ENCODE data around the gene LRRK1. TPM values are rescaled to one million over a fixed set of nuclear protein-coding genes. Genes with fewer than 3 reads are reported as not detected.
A peak's percentile ranks its signal among the peaks of the same experiment; 100 is the strongest.

LRRK1 gene
- total RNA-seq, 6 experiments from 2014 or later, result 0.93 to 3.6 (median 2.5) TPM

DNA sequence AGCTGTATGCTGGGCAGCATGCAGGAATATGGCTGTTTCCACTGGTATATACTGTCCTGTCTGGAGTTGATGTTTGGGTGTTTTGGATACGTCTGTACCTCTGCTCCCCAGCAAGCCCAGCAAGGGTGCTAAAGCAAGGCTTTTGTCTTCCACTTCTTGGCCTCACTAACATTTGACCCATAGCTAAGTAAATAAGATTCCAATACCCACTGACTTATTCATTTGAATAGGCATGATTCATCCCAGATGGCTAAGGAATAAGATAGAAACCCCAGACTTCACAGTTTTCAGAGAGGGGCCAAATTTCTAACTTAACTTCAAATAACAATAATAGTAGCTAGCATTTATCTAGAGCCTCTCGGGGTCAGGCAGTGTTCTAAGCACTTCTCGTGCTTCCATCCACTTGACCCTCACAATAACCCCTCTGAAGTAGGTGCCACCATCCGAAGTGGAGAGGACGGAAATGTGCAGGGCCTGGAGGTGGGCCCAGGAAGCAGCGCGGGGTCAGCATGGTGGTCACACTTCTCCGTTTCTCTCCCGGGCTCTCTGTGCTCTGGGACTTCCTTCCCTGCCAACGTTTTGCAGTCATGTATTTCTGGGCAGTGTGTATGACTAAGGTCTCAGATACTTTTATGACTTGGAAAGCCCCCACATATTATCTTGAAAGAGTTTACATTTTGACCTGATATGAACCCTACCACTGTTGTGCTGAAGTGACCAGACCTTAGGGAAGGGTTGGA is 39.3 kb downstream of the LRRK1 start:
- WGBS (ENCODE audit: insufficient coverage, low coverage, low lambda C conversion rate, missing lambda C conversion rate), result 21% methylated on average over 4 of the region's 10 CpGs
- Histone ChIP-seq H3K36me3 (no peaks in the 10 kb centered on the region), H3K4me1 (no peaks in the 10 kb centered on the region), H3K9me3 (no peaks in the 10 kb centered on the region), H3K27me3 (no peaks in the 10 kb centered on the region), H3K27ac (no peak overlapping the region), H3K4me3 (no peak overlapping the region)
- DNase-seq (no peak), ATAC-seq (peak; percentile 30 to 69 (median 60))
- intact Hi-C loops (cut with DNase I), result no loop called here
- no peak for TF ChIP-seq POLR2A (IDR thresholded peaks at IDR 0.05)
- TF ChIP-seq, protein P1, sequence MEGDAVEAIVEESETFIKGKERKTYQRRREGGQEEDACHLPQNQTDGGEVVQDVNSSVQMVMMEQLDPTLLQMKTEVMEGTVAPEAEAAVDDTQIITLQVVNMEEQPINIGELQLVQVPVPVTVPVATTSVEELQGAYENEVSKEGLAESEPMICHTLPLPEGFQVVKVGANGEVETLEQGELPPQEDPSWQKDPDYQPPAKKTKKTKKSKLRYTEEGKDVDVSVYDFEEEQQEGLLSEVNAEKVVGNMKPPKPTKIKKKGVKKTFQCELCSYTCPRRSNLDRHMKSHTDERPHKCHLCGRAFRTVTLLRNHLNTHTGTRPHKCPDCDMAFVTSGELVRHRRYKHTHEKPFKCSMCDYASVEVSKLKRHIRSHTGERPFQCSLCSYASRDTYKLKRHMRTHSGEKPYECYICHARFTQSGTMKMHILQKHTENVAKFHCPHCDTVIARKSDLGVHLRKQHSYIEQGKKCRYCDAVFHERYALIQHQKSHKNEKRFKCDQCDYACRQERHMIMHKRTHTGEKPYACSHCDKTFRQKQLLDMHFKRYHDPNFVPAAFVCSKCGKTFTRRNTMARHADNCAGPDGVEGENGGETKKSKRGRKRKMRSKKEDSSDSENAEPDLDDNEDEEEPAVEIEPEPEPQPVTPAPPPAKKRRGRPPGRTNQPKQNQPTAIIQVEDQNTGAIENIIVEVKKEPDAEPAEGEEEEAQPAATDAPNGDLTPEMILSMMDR (IDR thresholded peaks at IDR 0.05), result no peak

DNA sequence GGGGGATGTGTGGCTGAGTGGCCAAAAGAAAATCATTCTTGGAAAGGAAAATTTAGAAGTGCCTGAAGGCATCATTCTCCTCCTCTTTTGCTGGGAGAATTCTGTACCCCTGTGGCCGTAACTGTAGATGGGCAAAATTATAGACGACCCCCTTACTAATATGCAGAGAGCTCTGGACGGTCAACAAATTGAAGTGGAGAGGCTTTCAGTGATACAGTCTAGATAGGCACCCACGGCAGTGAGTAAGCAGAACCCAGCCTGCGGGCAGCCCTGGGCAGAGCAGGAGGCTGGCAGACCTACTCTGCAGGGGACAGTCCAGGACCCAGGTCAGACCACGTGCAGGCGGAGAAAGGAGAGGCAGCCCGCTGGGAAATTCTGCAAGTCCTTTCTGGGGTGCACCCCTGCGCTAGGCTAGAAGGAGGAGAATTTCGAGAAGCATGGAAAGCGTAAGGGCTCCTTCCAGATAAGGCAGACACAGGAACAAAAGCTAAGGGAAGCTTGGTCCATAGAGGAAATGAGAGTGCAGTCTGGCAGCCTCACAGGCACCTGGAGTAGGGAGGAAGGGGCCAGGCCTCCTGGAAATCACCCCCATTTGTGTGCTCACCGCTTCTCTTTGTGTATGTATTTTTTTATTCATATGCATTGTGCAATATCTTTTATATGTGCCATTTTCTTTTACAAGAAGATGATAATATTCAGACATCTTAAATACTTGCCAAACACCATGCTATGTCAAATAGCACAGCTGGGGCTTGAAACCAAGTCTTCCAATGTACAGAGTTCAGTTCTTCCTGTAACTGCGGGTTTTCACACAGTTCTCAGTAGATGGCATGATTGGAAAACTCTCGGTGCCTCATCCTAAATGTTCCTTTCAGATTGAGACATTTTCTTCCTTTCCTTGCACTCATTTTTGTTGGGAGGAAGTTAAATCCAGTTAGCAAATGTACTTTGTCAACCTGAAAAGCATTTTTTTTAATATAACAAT is 40.2 kb downstream of the LRRK1 start:
- no peak for TF ChIP-seq POLR2A (IDR thresholded peaks at IDR 0.05)
- TF ChIP-seq, protein P1 (IDR thresholded peaks at IDR 0.05), result no peak
- H3K27ac ChIP-seq, result no peak overlapping the region
- H3K4me3 ChIP-seq, result no peak overlapping the region
- peak in 1 of 3 donors; percentile 23 for DNase-seq
- intact Hi-C loops (cut with DNase I), result no loop called here
- ATAC-seq, result peak; percentile 46 to 70 (median 63)
- no peaks in the 10 kb centered on the region for H3K36me3 ChIP-seq
- no peaks in the 10 kb centered on the region for H3K27me3 ChIP-seq
- 33% methylated on average over 14 of the region's 14 CpGs for WGBS (ENCODE audit: insufficient coverage, low coverage, low lambda C conversion rate, missing lambda C conversion rate)
- H3K4me1 ChIP-seq, result no peaks in the 10 kb centered on the region
- H3K9me3 ChIP-seq, result no peaks in the 10 kb centered on the region

DNA sequence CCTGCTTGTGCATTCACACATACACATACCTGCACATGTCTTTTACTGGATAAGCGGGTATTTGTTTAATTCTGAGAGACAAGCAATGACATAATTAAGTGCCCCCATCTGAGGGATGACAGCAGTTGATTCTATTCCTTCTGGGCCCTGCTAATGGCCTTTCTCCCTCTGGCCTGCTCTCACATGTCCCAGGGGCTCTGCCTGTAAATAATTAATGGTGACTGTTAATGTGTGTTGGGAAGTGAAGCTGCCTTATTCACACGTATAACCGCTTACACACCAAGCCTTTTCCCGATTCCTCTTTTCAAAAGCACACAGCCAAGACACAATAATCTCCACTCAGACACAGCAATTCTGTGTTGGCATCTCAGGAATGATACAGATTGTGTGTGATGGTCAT is 47.8 kb downstream of the LRRK1 start:
- 10% methylated on average over 4 of the region's 4 CpGs for WGBS (ENCODE audit: insufficient coverage, low coverage, low lambda C conversion rate, missing lambda C conversion rate)
- Histone ChIP-seq H3K27ac (no peak overlapping the region), H3K4me1 (no peaks in the 10 kb centered on the region), H3K27me3 (no peaks in the 10 kb centered on the region), H3K4me3 (no peak overlapping the region), H3K36me3 (no peaks in the 10 kb centered on the region), H3K9me3 (no peaks in the 10 kb centered on the region)
- ATAC-seq (no peak), DNase-seq (no peak)
- TF ChIP-seq POLR2A (IDR thresholded peaks at IDR 0.05), result no peak
- TF ChIP-seq, protein P1 (IDR thresholded peaks at IDR 0.05), result no peak
- intact Hi-C loops (cut with DNase I), result no loop called here

DNA sequence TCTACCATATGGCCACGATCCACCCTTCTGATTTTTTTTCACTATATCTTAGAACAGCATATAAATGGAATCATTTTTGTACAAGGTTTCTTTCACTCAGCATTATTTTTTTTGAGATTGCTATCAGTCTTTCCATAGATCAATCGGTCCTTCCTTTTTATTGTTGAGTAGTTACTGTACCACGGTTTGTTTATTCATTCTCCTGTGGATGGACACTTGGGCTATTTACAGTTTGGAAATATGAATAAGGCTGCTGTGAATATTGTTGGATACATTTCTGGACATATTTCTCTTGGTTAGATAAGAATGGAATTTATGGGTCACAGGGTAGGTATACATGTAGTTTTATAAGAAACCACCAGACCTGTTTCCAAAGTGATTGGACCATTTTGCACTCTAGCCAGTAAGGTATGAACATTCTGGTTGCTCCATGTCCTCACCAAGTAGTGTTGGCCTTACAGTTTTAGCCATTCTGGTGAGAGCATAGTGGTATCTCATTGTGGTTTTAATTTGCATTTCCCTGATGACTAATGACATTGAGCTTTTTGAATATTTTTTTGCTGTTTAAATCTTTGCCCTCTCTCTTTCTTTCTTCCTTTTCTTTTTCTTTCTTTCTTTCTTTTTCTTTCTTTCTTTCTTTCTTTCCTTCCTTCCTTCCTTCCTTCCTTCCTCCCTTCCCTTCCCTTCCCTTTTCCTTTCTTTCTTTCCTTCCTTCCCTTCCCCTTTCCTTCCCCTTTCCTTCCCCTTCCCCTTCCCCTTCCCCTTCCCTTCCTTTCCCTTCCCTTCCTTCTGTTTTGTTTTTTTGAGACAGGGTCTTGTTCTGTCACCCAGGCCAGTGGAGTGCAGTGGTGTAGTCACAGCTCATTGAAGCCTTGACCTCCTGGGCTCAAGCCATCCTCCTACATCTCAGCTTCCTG is 49.2 kb downstream of the LRRK1 start:
- no peak for DNase-seq
- 87% methylated on average over 3 of the region's 3 CpGs for WGBS (ENCODE audit: insufficient coverage, low coverage, low lambda C conversion rate, missing lambda C conversion rate)
- intact Hi-C loops (cut with DNase I), result no loop called here

More for the DNA sequence above, 49.2 kb downstream of the LRRK1 start:
- no peaks in the 10 kb centered on the region for H3K36me3 ChIP-seq
- H3K27me3 ChIP-seq, result no peaks in the 10 kb centered on the region
- TF ChIP-seq POLR2A (IDR thresholded peaks at IDR 0.05), result no peak
- TF ChIP-seq, protein P1 (IDR thresholded peaks at IDR 0.05), result no peak
- ATAC-seq, result no peak
- peaks cover 0 to 1% (median 0%) of the 10 kb centered on the region in 4 donors for H3K4me1 ChIP-seq
- H3K9me3 ChIP-seq, result no peaks in the 10 kb centered on the region
- H3K27ac ChIP-seq, result no peak overlapping the region
- H3K4me3 ChIP-seq, result no peak overlapping the region
